Activated T-helper 1 cell treated with anti-CD3 and anti-CD28 coated beads, Interleukin-12 subunit alpha, Interleukin-12 subunit beta, Interleukin-2, Interleukin-4 antibody, amounts not matched to agents 30 ng/mL and 10 ng/mL and 1 ng/mL, durations not matched to agents 14 hours and 24 hours and 36 hours (primary cell): ENCODE measurements around the gene TAF6. TPM values are rescaled to one million over a fixed set of nuclear protein-coding genes. Genes with fewer than 3 reads are reported as not detected.
"Not testable (repeated sequence)": the region's sequence is repeated elsewhere in the genome, so short reads cannot be mapped to it uniquely, and the experiment has no call there.

Experiments used
- DNase-seq: peaks from one replicate; pipeline ENCODE4 v3.0.0; 2021; ENCODE audit warnings: low spot score
- H3K27ac Mint-ChIP-seq: one replicate; pipeline ENCODE4 v1.8.0; 2021; ENCODE audit warnings: mild to moderate bottlenecking, mixed read lengths
- H3K27me3 Mint-ChIP-seq: one replicate; pipeline ENCODE4 v1.8.0; 2022; ENCODE audit warnings: mild to moderate bottlenecking, moderate library complexity, mixed read lengths; ENCODE audit not compliant: insufficient read depth
- H3K36me3 Mint-ChIP-seq: one replicate; pipeline ENCODE4 v1.8.0; 2021; ENCODE audit warnings: low read depth, mixed read lengths
- H3K4me1 Mint-ChIP-seq: one replicate; pipeline ENCODE4 v1.8.0; 2021; ENCODE audit warnings: low read depth, mixed read lengths
- H3K4me3 Mint-ChIP-seq: one replicate; pipeline ENCODE4 v1.8.0; 2021; ENCODE audit warnings: mild to moderate bottlenecking, moderate library complexity, mixed read lengths
- H3K9me3 Mint-ChIP-seq: one replicate; pipeline ENCODE4 v1.8.0; 2021; ENCODE audit warnings: mixed read lengths
- intact Hi-C: fragments of 100-400 bp; cut with micrococcal nuclease; formaldehyde crosslinking; loops from one replicate; pipeline ENCODE4 v1.15.1; 2024
- total RNA-seq: library from RNA; stranded (reverse); gene quantifications from 2 replicates; pipeline ENCODE4 v1.2.3, GENCODE V29; 2022

The TAF6 gene
- total RNA-seq, 1 donor from 2014 or later = 79.2 TPM

DNA sequence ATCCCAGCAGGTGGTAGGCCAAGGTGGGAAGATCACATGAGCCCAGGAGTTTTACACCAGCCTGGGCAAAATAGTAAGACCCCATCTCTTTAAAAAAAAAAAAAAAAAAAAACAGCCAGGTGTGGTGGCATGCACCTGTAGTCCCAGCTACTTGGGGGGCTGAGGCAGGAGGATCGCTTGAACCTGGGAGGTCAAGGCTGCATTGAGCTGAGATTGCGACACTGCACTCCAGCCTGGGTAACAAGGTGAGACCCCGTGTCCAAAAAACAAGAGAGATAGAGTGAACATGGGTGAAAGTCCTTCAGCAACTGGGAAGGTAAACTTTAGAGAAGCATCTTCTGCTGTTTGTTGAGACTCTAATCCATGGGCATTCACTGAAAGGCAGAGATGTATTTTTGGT is 23.3 kb upstream of the TAF6 start:
- Mint-ChIP-seq H3K9me3 (no peaks in the 10 kb centered on the region), H3K4me1 (peaks cover 16% of the 10 kb centered on the region)

DNA sequence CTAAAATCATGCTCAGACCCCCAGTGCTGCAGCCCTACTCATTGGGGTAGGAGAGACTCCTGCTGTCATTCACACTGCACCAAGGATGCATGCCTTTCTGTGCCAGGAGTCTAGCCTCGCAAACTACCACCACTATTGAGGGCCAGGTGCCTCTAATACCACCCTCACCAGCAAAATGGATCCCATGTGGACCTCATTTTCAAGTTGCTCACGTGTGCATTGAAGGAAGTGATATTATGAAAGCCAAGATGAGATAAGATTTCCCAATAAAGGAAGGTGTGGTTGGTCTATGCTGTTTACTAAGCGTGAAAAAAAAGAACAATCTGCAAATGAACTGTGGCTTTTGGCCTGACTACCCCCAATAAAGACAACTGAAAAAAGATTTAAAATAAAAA is 22.4 kb upstream of the TAF6 start:
- no peak for DNase-seq
- no peak overlapping the region for H3K27ac Mint-ChIP-seq
- intact Hi-C loops = no loop called here
- no peaks in the 10 kb centered on the region for H3K36me3 Mint-ChIP-seq
- no peaks in the 10 kb centered on the region for H3K27me3 Mint-ChIP-seq
- H3K4me1 Mint-ChIP-seq = peaks cover 16% of the 10 kb centered on the region
- H3K9me3 Mint-ChIP-seq = no peaks in the 10 kb centered on the region
- H3K4me3 Mint-ChIP-seq = no peak overlapping the region

More for the DNA sequence above, 23.3 kb upstream of the TAF6 start:
- no peak overlapping the region for H3K27ac Mint-ChIP-seq
- no peak for DNase-seq
- H3K27me3 Mint-ChIP-seq = no peaks in the 10 kb centered on the region
- H3K4me3 Mint-ChIP-seq = no peak overlapping the region
- no peaks in the 10 kb centered on the region for H3K36me3 Mint-ChIP-seq
- intact Hi-C loops = no loop called here

DNA sequence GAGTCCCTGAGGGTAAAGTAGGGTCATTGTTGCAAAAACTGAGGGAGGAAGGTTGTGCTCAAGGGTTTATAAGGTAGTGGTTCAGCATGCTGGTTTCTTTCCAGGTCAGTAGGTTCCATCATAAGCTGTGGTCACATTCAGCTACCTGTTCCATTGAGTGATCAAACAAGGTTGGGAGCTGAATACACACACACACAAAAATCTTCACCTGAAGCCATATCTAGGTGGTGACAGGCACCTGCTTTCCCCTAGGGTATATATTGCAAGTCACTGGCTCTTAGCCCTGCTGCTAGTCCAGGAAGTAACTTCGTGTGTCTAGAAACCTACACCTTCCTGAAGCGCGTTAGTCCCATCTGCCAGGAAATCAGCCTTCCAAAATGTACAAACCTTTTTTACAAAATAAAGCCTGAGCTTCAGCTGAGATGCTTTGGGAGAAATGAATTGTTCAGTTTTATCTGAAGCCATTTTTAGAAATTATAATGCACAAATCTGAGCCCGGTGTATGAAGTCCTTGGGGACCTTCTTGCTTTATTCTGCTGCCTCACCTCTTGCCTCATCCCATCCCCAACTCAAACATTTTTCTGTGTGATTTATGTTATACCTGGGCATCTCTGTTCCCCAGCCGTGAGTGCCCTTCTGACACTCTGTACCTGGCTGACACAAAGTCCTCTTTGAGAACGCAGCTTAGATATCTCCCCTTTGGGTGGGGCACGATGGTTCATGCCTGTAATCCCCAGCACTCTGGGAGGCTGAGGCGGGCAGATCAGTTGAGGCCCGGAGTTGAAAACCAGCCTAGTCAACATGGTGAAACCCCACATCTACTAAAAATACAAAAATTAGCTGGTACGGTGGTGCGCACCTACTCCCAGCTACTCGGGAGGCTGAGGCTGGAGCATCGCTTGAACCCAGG is 18.9 kb upstream of the TAF6 start:
- intact Hi-C loops = no loop called here
- H3K4me3 Mint-ChIP-seq = no peak overlapping the region
- H3K27ac Mint-ChIP-seq = no peak overlapping the region
- H3K9me3 Mint-ChIP-seq = no peaks in the 10 kb centered on the region
- H3K4me1 Mint-ChIP-seq = peaks cover 16% of the 10 kb centered on the region
- no peak for DNase-seq
- no peaks in the 10 kb centered on the region for H3K36me3 Mint-ChIP-seq
- H3K27me3 Mint-ChIP-seq = no peaks in the 10 kb centered on the region

DNA sequence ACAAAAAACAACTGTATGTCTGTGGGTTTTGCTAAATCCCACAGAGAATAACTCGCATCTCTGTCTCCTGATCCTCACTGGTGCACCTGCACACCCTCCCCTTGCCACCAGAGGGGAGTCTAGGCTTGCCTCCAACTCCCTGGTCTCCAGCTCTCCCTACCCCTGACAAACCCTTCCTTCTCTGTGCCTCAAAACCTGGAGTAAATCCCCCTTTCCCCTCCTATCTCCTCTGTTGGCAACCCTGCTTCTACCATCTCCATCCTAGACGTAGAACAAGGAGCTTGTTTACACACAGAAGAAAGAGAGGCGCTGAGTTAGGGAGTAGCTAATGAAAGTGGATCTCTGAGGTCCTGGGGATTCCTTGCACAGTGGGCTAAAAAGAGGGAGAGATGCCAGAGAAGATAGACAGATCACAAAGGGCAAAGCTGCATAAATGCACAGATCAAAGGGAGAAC is 13.6 kb upstream of the TAF6 start:
- H3K27ac Mint-ChIP-seq = no peak overlapping the region
- no peak overlapping the region for H3K4me3 Mint-ChIP-seq
- no peaks in the 10 kb centered on the region for H3K36me3 Mint-ChIP-seq
- intact Hi-C loops = loop anchor here (1.0 to 5.0 kb wide), 5 partner anchors 85 to 275 kb away; partner anchors contain the start of gene AZGP1
- H3K9me3 Mint-ChIP-seq = no peaks in the 10 kb centered on the region
- H3K27me3 Mint-ChIP-seq = no peaks in the 10 kb centered on the region
- peak; percentile 52 for DNase-seq
- peaks cover 16% of the 10 kb centered on the region for H3K4me1 Mint-ChIP-seq

DNA sequence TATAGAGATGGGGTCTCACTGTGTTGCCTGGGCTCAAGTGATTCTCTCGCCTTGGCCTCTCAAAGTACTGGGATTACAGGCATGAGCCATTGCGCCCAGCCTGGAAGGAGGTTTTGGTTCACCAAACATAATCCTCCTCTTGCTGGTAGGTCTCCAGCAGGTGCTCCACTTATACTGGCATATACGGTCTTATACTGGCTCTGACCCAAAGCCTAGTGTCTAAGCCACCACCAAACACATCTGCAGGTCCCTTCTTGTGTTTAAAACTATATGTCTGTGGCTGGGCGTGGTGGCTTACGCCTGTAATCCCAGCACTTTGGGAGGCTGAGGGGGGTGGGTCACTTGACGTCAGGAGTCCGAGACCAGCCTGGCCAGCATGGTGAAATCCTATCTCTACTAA is 13.0 kb upstream of the TAF6 start:
- intact Hi-C loops = loop anchor here (1.0 to 5.0 kb wide), 5 partner anchors 85 to 275 kb away; partner anchors contain the start of gene AZGP1
- Mint-ChIP-seq H3K4me1 (peaks cover 14% of the 10 kb centered on the region), H3K4me3 (no peak overlapping the region), H3K27ac (no peak overlapping the region), H3K9me3 (no peaks in the 10 kb centered on the region), H3K36me3 (no peaks in the 10 kb centered on the region), H3K27me3 (no peaks in the 10 kb centered on the region)
- no peak for DNase-seq

DNA sequence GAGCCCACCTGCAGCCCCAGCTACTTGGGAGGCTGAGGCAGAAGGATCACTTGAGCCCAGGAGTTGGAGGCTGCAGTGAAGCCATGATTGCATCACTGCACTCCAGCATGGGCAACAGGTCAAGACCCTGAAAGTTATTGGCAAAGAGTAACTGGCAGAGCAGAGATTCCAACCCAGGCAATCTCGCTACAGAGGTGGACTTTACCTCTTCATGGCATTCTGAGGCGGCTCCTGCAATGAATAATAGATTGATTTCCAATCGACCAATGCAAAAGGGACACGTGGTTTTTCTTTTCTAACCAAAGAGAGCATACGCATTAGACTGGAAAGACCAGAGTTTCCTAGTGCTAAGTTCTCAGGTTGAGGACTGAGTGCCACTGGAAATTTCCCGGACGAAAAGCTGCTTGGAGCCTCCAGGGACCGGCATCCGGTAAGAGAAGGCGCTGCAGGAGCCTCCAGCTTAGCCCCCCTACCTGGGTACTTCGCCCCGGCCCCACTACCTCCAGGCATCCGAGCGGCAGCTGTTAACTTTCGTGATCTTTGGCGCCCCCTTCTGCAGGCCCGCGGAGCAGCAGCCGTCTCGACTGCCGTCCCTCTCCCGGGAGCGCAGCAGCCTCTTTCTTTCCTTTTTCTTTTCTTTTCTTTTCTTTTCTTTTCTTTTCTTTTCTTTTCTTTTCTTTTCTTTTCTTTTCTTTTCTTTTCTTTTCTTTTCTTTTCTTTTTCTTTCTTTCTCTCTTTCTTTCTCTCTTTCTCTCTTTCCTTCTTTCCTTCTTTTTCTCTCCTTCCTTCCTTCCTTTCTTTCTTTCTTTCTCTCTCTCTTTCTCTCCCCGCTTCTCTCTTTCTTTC is 11.7 kb upstream of the TAF6 start:
- Mint-ChIP-seq H3K36me3 (no peaks in the 10 kb centered on the region), H3K9me3 (no peaks in the 10 kb centered on the region), H3K27me3 (no peaks in the 10 kb centered on the region), H3K4me3 (peak overlapping the region; percentile 37), H3K27ac (no peak overlapping the region), H3K4me1 (peaks cover 14% of the 10 kb centered on the region)
- DNase-seq = peak; percentile 74
- intact Hi-C loops = loop anchor here (1.0 to 5.0 kb wide), 5 partner anchors 46 to 218 kb away; partner anchors contain the start of genes AZGP1, GPC2 and STAG3

DNA sequence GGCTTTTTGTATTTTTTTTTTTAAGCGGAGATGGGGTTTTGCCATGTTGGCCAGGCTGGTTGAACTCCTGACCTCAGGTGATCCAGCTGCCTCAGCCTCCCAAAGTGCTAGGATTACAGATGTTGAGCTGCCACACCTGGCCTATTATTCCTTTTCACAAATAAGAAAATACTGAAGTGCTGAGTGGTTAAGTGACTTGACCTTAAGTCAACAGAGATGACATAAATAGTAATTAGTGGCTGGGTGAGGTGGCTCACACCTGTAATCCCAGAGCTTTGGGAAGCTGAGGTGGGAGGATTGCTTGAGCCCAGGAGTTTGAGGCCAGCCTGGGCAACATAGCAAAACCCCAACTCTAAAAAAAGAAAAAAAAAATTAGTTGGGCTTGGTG is 11.1 kb upstream of the TAF6 start:
- H3K36me3 Mint-ChIP-seq, H3K9me3 Mint-ChIP-seq, H3K27me3 Mint-ChIP-seq, H3K27ac Mint-ChIP-seq, DNase-seq, H3K4me3 Mint-ChIP-seq: not testable (repeated sequence)
- peaks cover 17% of the 10 kb centered on the region for H3K4me1 Mint-ChIP-seq
- intact Hi-C loops = loop anchor here (5.0 kb wide), 2 partner anchors 142 to 153 kb away; partner anchors contain the start of gene AZGP1

DNA sequence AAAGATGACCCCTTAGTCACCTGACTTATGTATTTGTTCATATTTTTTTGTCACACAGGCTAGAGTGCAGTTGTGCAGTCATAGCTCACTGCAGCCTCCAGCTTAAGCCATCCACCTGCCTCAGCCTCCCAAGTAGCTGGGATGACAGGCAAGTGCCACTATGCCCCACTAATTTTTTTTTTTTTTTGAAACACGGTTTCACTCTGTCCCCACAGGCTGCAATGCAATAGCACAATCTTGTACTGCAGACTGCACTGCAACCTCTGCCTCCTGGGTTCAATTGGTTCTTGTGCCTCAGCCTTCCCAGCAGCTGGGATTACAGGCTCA is 9.4 kb upstream of the TAF6 start:
- intact Hi-C loops = loop anchor here (10.0 kb wide), 1 partner anchor 546 kb away; the partner anchor contains the start of gene GNB2
- Mint-ChIP-seq H3K4me3 (peak overlapping the region; percentile 78), H3K4me1 (peaks cover 27% of the 10 kb centered on the region), H3K27ac (peak overlapping the region; percentile 68), H3K27me3 (no peaks in the 10 kb centered on the region), H3K9me3 (no peaks in the 10 kb centered on the region), H3K36me3 (peaks cover 4% of the 10 kb centered on the region)
- DNase-seq = no peak

DNA sequence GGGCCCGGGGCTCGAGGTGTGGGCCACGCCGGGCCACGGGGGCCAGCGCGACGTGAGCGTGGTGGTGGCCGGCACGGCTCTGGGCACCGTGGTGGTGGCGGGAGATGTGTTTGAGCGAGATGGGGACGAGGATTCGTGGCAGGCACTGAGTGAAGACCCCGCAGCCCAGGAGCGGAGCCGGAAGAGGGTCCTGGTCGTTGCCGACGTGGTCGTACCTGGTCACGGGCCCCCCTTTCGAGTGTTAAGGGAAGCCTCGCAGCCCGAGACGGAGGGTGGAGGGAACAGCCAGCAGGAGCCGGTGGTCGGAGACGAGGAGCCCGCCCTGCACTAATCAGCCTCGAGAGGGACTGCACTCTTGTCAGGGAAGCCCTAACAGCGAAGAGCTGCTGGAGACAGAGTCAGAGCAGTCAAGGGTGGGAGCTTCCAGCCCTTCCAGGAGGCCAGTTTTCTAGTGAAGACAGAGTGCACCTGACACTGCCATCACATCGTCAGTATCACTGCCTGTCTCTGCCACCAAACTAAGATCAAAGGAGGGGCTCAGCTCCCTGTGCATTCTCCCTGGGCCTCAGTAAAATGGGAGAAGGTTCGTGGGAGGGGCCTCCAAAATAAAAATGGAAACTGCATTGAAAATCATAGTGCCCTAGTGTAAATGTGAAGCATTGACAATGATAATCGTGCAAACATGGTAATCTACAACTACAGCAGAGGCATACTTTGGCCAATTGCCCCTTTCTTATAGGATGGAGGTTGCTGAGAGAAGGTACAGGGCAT is 8.9 kb upstream of the TAF6 start:
- Mint-ChIP-seq H3K27ac (peak overlapping the region; percentile 68), H3K4me3 (peak overlapping the region; percentile 78), H3K27me3 (no peaks in the 10 kb centered on the region), H3K9me3 (no peaks in the 10 kb centered on the region), H3K4me1 (peaks cover 27% of the 10 kb centered on the region), H3K36me3 (peaks cover 4% of the 10 kb centered on the region)
- no peak for DNase-seq
- intact Hi-C loops = loop anchor here (1.0 to 10.0 kb wide), 8 partner anchors 9 to 547 kb away; partner anchors contain the start of genes CNPY4, COPS6, GNB2 and LAMTOR4

DNA sequence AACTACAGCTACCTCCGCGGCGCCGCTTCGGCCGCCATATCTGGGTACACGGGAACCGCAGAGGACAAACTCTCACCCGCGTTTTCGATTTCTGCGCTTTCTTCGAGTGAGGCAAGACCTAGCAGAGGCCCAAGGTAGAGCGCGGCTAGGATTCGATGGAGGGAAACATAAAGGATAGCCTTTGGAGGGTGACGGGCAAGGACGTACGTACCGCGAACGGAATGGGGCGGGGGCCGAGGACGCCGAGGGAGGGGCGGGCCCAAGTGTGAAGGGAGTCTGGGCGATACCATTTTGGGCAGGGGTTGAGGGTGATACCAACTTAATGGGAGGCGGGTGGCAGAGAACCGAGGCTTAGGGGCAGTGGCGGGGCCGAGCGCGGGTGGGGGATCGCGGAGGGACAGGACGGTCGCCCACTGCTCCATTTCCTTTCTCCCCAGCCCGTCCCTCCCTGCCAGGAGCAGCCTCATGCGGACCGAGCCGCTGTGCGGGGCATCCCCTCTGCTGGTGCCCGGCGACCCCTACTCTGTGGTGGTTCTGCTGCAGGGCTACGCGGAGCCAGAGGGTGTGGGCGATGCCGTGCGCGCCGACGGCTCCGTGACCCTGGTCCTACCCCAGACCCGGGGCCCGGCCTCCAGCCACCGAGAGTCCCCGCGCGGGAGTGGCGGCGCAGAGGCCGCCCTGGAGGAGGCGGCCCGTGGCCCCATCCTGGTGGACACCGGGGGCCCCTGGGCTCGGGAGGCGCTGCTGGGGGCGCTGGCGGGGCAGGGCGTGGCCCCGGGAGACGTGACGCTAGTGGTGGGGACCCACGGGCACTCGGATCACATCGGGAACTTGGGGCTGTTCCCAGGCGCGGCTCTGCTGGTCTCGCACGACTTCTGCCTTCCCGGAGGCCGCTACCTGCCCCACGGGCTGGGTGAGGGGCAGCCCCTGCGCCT is 8.0 kb upstream of the TAF6 start, which contains the start of gene MBLAC1:
TSS of gene MBLAC1 (plus strand) at position 37 of the 935 bp plus-strand sequence. CDS start at position 466, 429 bp downstream.
- Mint-ChIP-seq H3K4me3 (peak within 1 kb of the TSS; percentile 94), H3K9me3 (no peaks in the 10 kb centered on the region), H3K36me3 (peaks cover 6% of the 10 kb centered on the region), H3K4me1 (peaks cover 20% of the 10 kb centered on the region), H3K27me3 (no peaks in the 10 kb centered on the region), H3K27ac (peak within 1 kb of the TSS; percentile 95)
- intact Hi-C loops = loop anchor here (1.0 to 10.0 kb wide), 10 partner anchors 8 to 548 kb away; partner anchors contain the start of genes CNPY4, COPS6, GNB2 and LAMTOR4
- peak; percentile 85 for DNase-seq

DNA sequence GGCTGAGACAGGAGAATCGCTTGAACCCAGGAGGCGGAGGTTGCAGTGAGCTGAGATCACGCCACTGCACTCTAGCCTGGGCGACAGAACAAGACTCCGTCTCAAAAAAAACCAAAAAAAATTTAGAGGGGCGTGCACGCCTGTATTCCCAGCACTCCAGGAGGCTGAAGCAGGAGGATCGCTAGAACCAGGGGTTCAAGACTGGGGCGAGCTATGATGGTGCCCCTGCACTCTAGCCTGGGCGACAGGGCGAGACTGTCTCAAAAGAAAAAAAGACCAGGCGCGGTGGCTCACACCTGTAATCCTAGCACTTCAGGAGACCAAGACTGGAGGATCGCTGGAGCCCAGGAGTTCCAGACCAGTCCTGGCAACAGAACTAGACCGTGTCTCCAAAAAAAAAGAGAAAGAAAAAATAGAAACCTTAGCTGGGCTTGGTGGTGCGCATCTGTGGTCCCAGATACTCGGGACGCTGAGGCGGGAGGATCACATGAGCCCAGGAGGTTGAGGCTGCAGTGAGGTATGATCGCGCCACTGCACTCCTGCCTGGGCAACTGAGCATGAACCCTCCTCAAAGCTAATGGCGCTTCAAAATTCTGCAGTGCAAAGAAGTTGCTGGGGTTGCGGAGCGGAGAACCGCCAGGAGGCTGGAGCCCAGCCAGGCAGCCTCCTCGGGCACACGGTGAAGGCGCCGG is 7.2 kb upstream of the TAF6 start:
- peaks cover 20% of the 10 kb centered on the region for H3K4me1 Mint-ChIP-seq
- H3K9me3 Mint-ChIP-seq = no peaks in the 10 kb centered on the region
- H3K27ac Mint-ChIP-seq = peak overlapping the region; percentile 95
- intact Hi-C loops = loop anchor here (1.0 to 10.0 kb wide), 7 partner anchors 26 to 548 kb away; partner anchors contain the start of genes COPS6, GNB2, TRIM4 and ZKSCAN1
- peak overlapping the region; percentile 94 for H3K4me3 Mint-ChIP-seq
- DNase-seq = no peak
- no peaks in the 10 kb centered on the region for H3K27me3 Mint-ChIP-seq
- peaks cover 6% of the 10 kb centered on the region for H3K36me3 Mint-ChIP-seq
